ENCODE data around the gene JSRP1.

DNA sequence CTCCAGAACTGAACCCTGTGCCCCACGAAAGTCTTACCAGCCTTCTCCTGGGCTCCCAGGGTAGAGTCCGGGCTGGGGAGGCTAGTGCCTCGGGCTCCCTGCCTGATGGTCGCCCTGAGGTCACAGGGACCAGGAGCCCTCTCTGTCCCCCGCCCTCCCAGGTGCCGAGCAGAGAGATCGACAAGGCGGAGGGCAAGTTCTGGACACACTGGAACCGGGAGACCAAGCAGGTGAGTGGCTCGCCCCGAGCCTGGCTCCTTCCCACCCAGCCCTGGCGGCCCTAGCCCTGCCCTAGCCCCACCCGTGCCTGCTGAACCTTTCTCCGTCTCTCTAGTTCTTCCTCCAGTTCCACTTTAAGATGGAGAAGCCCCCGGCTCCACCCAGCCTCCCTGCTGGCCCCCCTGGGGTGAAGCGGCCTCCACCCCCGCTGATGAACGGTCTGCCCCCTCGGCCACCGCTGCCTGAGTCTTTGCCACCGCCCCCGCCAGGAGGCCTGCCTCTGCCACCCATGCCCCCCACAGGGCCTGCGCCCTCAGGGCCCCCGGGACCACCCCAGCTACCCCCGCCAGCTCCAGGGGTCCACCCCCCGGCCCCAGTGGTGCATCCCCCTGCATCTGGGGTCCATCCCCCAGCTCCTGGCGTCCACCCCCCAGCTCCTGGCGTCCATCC is 8.7 kb downstream of the JSRP1 start:
- TF ChIP-seq, protein P1, sequence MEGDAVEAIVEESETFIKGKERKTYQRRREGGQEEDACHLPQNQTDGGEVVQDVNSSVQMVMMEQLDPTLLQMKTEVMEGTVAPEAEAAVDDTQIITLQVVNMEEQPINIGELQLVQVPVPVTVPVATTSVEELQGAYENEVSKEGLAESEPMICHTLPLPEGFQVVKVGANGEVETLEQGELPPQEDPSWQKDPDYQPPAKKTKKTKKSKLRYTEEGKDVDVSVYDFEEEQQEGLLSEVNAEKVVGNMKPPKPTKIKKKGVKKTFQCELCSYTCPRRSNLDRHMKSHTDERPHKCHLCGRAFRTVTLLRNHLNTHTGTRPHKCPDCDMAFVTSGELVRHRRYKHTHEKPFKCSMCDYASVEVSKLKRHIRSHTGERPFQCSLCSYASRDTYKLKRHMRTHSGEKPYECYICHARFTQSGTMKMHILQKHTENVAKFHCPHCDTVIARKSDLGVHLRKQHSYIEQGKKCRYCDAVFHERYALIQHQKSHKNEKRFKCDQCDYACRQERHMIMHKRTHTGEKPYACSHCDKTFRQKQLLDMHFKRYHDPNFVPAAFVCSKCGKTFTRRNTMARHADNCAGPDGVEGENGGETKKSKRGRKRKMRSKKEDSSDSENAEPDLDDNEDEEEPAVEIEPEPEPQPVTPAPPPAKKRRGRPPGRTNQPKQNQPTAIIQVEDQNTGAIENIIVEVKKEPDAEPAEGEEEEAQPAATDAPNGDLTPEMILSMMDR (IDR thresholded peaks at IDR 0.05), result no peak
- TF ChIP-seq POLR2A (IDR thresholded peaks at IDR 0.05), result no peak
